K562 (cell line): ENCODE data around the gene CAPS. TPM values are rescaled to one million over a fixed set of nuclear protein-coding genes. Genes with fewer than 3 reads are reported as not detected.

Experiments
- ATAC-seq: fragments of 200-7000 bp; cut with Tn5 transposase; 3 replicates; pipeline ENCODE4 v1.9.1; 2020; ENCODE audit warnings: moderate library complexity
- BruUV-seq: library from RNA; stranded (reverse); fragments of 400-500 nt; replicated peaks from 2 replicates; lab custom pipeline; 2021; lab: Mats Ljungman, UMichigan
- CTCF ChIA-PET: fragments of 300-600 bp; formaldehyde crosslinking; extraction: SDS; loops from one replicate; lab custom pipeline; 2021; ENCODE audit warnings: low intra/inter-chr PET ratio; lab: Yijun Ruan, JAX
- POLR2A ChIA-PET: fragments of 300-600, 350-650 bp; sonication (Branson Sonifier 250); formaldehyde crosslinking; extraction: SDS; loops from one replicate; lab custom pipeline; 2021; ENCODE audit warnings: antibody characterized with exemption, inconsistent platforms; lab: Yijun Ruan, JAX
- DNase-seq, 4 experiments: peaks; one replicate each; pipeline versions ENCODE4 v3.0.0 to v3.0.0-alpha.2; 2011 to 2018; ENCODE audit warnings: low spot score in 3 of 4, mixed read lengths in 3 of 4; ENCODE audit errors: extremely low read depth in 1 of 4
- FAIRE-seq: peaks from 2 replicates; lab custom pipeline; 2011; peaks lifted over from hg19 to GRCh38; lab: Jason Lieb, UNC
- H2AFZ ChIP-seq: 2 replicates; pipeline ENCODE4 v1.6.0; 2011; ENCODE audit warnings: low read depth, low read length, control low read depth, inconsistent platforms
- H3K27ac ChIP-seq: fragments of 200-600 bp; 3 replicates; pipeline ENCODE4 v1.8.0; 2011; ENCODE audit warnings: low read depth, mild to moderate bottlenecking, control low read depth, inconsistent platforms, low read length, moderate library complexity, mixed read lengths; ENCODE audit errors: extremely low read depth
- H3K27me3 ChIP-seq, 2 experiments: fragments of 300-600 bp in 1 of 2; 2 replicates in 1 of 2; 3 replicates in 1 of 2; pipeline versions ENCODE4 v1.6.0 to v1.8.0; 2011; ENCODE audit warnings: inconsistent platforms in 2 of 2, low read length in 2 of 2, mild to moderate bottlenecking in 1 of 2, mixed read lengths in 1 of 2, moderate library complexity in 1 of 2; ENCODE audit not compliant: control insufficient read depth in 2 of 2, insufficient read depth in 2 of 2
- H3K36me3 ChIP-seq: fragments of 300-600 bp; 3 replicates; pipeline ENCODE4 v1.8.0; 2011; ENCODE audit warnings: mild to moderate bottlenecking, low read length, inconsistent platforms; ENCODE audit not compliant: control insufficient read depth, insufficient read depth
- H3K4me1 ChIP-seq, 2 experiments: fragments of 200-600 bp in 1 of 2; replicated peaks in 1 of 2; 2 replicates in 1 of 2; 3 replicates in 1 of 2; pipeline versions ENCODE4 v1.5.1 to v1.8.0; 2011; ENCODE audit warnings: inconsistent platforms in 2 of 2, low read length in 2 of 2, mild to moderate bottlenecking in 1 of 2, mixed read lengths in 1 of 2, moderate library complexity in 1 of 2; ENCODE audit not compliant: control insufficient read depth in 2 of 2, insufficient read depth in 2 of 2
- H3K4me2 ChIP-seq: 2 replicates; pipeline ENCODE4 v1.6.1; 2011; ENCODE audit warnings: low read length, control low read depth, inconsistent platforms, mixed read lengths; ENCODE audit not compliant: insufficient read depth
- H3K4me3 ChIP-seq: fragments of 200-600 bp; sonication (generic), shearing (Covaris generic); 2 replicates; pipeline ENCODE4 v1.5.1; 2016; ENCODE audit warnings: control low read depth, inconsistent platforms
- H3K79me2 ChIP-seq: fragments of 200-600 bp; 3 replicates; pipeline ENCODE4 v1.8.0; 2011; ENCODE audit warnings: low read length, inconsistent platforms; ENCODE audit not compliant: control insufficient read depth, insufficient read depth
- H3K9ac ChIP-seq, 2 experiments: 2 replicates each; pipeline versions ENCODE4 v1.6.0 to v1.6.1; 2011; ENCODE audit warnings: low read depth in 2 of 2, low read length in 2 of 2, control low read depth in 1 of 2, inconsistent platforms in 1 of 2, mild to moderate bottlenecking in 1 of 2, mixed read lengths in 1 of 2; ENCODE audit not compliant: insufficient read depth in 1 of 2
- H3K9me1 ChIP-seq: one replicate; pipeline ENCODE4 v1.6.0; 2011; ENCODE audit warnings: inconsistent platforms, mild to moderate bottlenecking, low read length, moderate library complexity; ENCODE audit not compliant: control insufficient read depth, insufficient read depth
- H3K9me3 ChIP-seq: replicated peaks from 2 replicates; pipeline ENCODE4 v1.5.1; 2011; ENCODE audit warnings: low read depth, low read length, inconsistent platforms; ENCODE audit not compliant: control insufficient read depth, insufficient read depth
- H4K20me1 ChIP-seq: replicated peaks from 2 replicates; pipeline ENCODE4 v1.6.1; 2011; ENCODE audit warnings: low read length, inconsistent platforms, mixed read lengths; ENCODE audit not compliant: control insufficient read depth, insufficient read depth
- ATF4 ChIP-seq: fragments of 450-650 bp; formaldehyde crosslinking; IDR thresholded peaks from 2 replicates; pipeline ENCODE4 v1.4.0; 2022; ENCODE audit warnings: mild to moderate bottlenecking, moderate library complexity
- CBFA2T2 ChIP-seq: fragments of 450-650 bp; conservative IDR thresholded peaks from 2 replicates; pipeline ENCODE4 v1.6.1; 2017; ENCODE audit warnings: mild to moderate bottlenecking
- DEAF1 ChIP-seq: fragments of 450-650 bp; formaldehyde crosslinking; IDR thresholded peaks from 2 replicates; pipeline ENCODE4 v1.4.0; 2020; ENCODE audit warnings: mild to moderate bottlenecking, moderate library complexity
- HDAC6 ChIP-seq: IDR thresholded peaks from 2 replicates; pipeline ENCODE4 v1.6.1; 2012; ENCODE audit warnings: low read depth, mild to moderate bottlenecking, control low read depth, inconsistent platforms, low read length, moderate library complexity
- LCOR ChIP-seq: sonication (generic); formaldehyde crosslinking; IDR thresholded peaks from 2 replicates; pipeline ENCODE4 v1.8.0; 2022; ENCODE audit warnings: mild to moderate bottlenecking, missing genetic modification reagents
- MED1 ChIP-seq: sonication (generic); formaldehyde crosslinking; IDR thresholded peaks from 2 replicates; pipeline ENCODE4 v1.8.1; 2023; ENCODE audit warnings: missing genetic modification reagents, borderline replicate concordance
- MEIS2 ChIP-seq: fragments of 450-650 bp; IDR thresholded peaks from 2 replicates; pipeline ENCODE4 v1.6.1; 2014; ENCODE audit warnings: mild to moderate bottlenecking; ENCODE audit not compliant: partially characterized antibody
- NCOA1 ChIP-seq: fragments of 450-650 bp; IDR thresholded peaks from 2 replicates; pipeline ENCODE4 v1.6.1; 2016; ENCODE audit warnings: low read depth
- NR2C1 ChIP-seq, 2 experiments: fragments of 450-650 bp; IDR thresholded peaks; 2 replicates each; pipeline ENCODE4 v1.6.1; 2017; ENCODE audit warnings: mild to moderate bottlenecking in 2 of 2, antibody characterized with exemption in 1 of 2, inconsistent platforms in 1 of 2, missing compliant biosample characterization in 1 of 2, missing genetic modification characterization in 1 of 2
- NR2C2 ChIP-seq, 2 experiments: fragments of 200-800 bp in 1 of 2; sonication (Bioruptor generic) in 1 of 2; sonication (generic) in 1 of 2; formaldehyde crosslinking in 1 of 2; IDR thresholded peaks; 2 replicates each; pipeline versions ENCODE4 v1.6.1 to v1.8.0; 2016 to 2022; ENCODE audit warnings: mild to moderate bottlenecking in 1 of 2, missing compliant biosample characterization in 1 of 2, missing genetic modification characterization in 1 of 2, missing genetic modification reagents in 1 of 2
- PREB ChIP-seq: sonication (generic); formaldehyde crosslinking; IDR thresholded peaks from 2 replicates; pipeline ENCODE4 v1.8.1; 2023; ENCODE audit warnings: mild to moderate bottlenecking, missing genetic modification reagents
- RCOR1 ChIP-seq, 2 experiments: IDR thresholded peaks; 2 replicates each; pipeline ENCODE4 v1.6.1; 2012; ENCODE audit warnings: low read depth in 2 of 2, low read length in 2 of 2, borderline replicate concordance in 1 of 2, improper control_type of control experiment in 1 of 2
- RNF2 ChIP-seq: sonication (generic); IDR thresholded peaks from 2 replicates; pipeline ENCODE4 v1.6.1; 2016
- SMARCA5 ChIP-seq: fragments of 450-650 bp; IDR thresholded peaks from 2 replicates; pipeline ENCODE4 v1.6.1; 2016
- XRCC5 ChIP-seq: fragments of 200-400 bp; formaldehyde crosslinking; IDR thresholded peaks from 2 replicates; pipeline ENCODE4 v1.6.1; 2017; ENCODE audit warnings: low read depth, mild to moderate bottlenecking, low read length
- ZFPM2 ChIP-seq: fragments of 250-450 bp; sonication (Bioruptor Pico); IDR thresholded peaks from 2 replicates; pipeline ENCODE4 v1.5.1; 2022; ENCODE audit warnings: mild to moderate bottlenecking
- ZNF224 ChIP-seq: sonication (generic); formaldehyde crosslinking; IDR thresholded peaks from 2 replicates; pipeline ENCODE4 v1.8.0; 2022; ENCODE audit warnings: mild to moderate bottlenecking, missing genetic modification reagents
- ZNF449 ChIP-seq: fragments of 250-450 bp; sonication (Bioruptor Pico); IDR thresholded peaks from 2 replicates; pipeline ENCODE4 v1.8.0; 2022; ENCODE audit warnings: moderate library complexity, mild to moderate bottlenecking, inconsistent platforms
- WGBS: fragments of 100-300 bp; shearing (Covaris generic); methylation state at CpG from one replicate; pipeline ENCODE4 v1.1.6; 2016; ENCODE audit warnings: low coverage, mixed read lengths; ENCODE audit not compliant: insufficient coverage; ENCODE audit errors: missing lambda C conversion rate; 5-methylcytosine and 5-hydroxymethylcytosine counted together
- in situ Hi-C: fragments of 300-500 bp; cut with MboI; formaldehyde crosslinking; loops from 4 replicates; pipeline ENCODE4 v1.15.0; 2018; ENCODE audit warnings: inconsistent platforms, mixed read lengths
- intact Hi-C: fragments of 100-400 bp; cut with micrococcal nuclease; formaldehyde crosslinking; loops from 2 replicates; pipeline ENCODE4 v1.14.2; 2022
- polyA plus RNA-seq, 8 experiments: library from polyadenylated mRNA; depleted of rRNA in 4 of 8; stranded (reverse) in 5 of 8; unstranded in 3 of 8; fragments of >200 nt; fragmentation: Nextera tagmentation in 2 of 8; fragmentation: Illumina TruSeq in 1 of 8; extraction: Ambion mirVana in 2 of 8; extraction: Trizol in 1 of 8; gene quantifications; 2 replicates each; pipeline versions ENCODE4 v1.2.1 to v1.2.3, GENCODE V29; 2011 to 2014; ENCODE audit warnings: inconsistent platforms in 1 of 8, missing spikeins in 1 of 8
- total RNA-seq, 7 experiments: library from RNA; depleted of rRNA in 6 of 7; stranded (reverse); fragments of >200 nt in 6 of 7; fragmentation: Illumina TruSeq in 2 of 7; extraction: Trizol in 2 of 7; gene quantifications; 2 replicates each; pipeline versions ENCODE4 v1.2.1 to v1.2.3, GENCODE V29; 2011 to 2021; ENCODE audit warnings: low replicate concordance in 1 of 7

The CAPS gene
- total and polyA plus RNA-seq, 9 of the 15 experiments (the other 6 are each of a cell fraction or from before 2014, with no cell fraction given) = 0.15 to 4.0 (median 0.91) TPM

- peak overlapping the region; percentile 10; the same call in 1 of the 3 replicates for H3K27ac ChIP-seq
- WGBS = 19% methylated on average over 3 of the region's 3 CpGs
- H3K9me3 ChIP-seq = no peaks in the 10 kb centered on the region
- no peak overlapping the region for H2AFZ ChIP-seq
- peaks cover 47% of the 10 kb centered on the region for H4K20me1 ChIP-seq
- H3K4me2 ChIP-seq = no peak overlapping the region; the same call in 1 of the 2 replicates
- H3K79me2 ChIP-seq = peaks cover 96% of the 10 kb centered on the region
- POLR2A ChIA-PET = interaction anchor here (1.0 to 4.7 kb wide), 2 partner anchors 8 to 12 kb away, joined by 3 to 41 read pairs; no protein-coding TSS in a partner anchor
- ATAC-seq (peak; percentile 18; the same call in 2 of the 3 replicates), DNase-seq (no peak), FAIRE-seq (peak; percentile 75)
- BruUV-seq = no TSS peak
- CTCF ChIA-PET = no interaction called here
- in situ Hi-C loops (no loop called here), intact Hi-C loops (no loop called here)
- peaks cover 46 to 48% of the 10 kb centered on the region in 2 experiments for H3K4me1 ChIP-seq
- H3K9me1 ChIP-seq = peaks cover 4% of the 10 kb centered on the region
- H3K27me3 ChIP-seq = no peaks in the 10 kb centered on the region
- H3K36me3 ChIP-seq = peaks cover 24% of the 10 kb centered on the region; the same call in 2 of the 3 replicates
- peak overlapping the region; percentile 0 to 78; a peak in 1 of 4 replicates for H3K9ac ChIP-seq
- H3K4me3 ChIP-seq = no peak overlapping the region
- TF ChIP-seq MED1 = no peak
- no peak for TF ChIP-seq CBFA2T2
- no peak for TF ChIP-seq LCOR (CRISPR knock-in tag)
- no peak for TF ChIP-seq SMARCA5
- TF ChIP-seq DEAF1 = no peak
- TF ChIP-seq ATF4 (CRISPR knock-in tag) = no peak
- peak in 1 of 2 experiments; percentile 41; a peak in 1 of 4 replicates for TF ChIP-seq RCOR1 (IDR thresholded peaks at IDR 0.05; ENCODE audit: borderline replicate concordance in 1 of 2, low read depth in 2 of 2, low read length in 2 of 2)
- TF ChIP-seq MEIS2 = peak; percentile 30
- no peak for TF ChIP-seq ZNF449 (CRISPR knock-in tag)
- TF ChIP-seq ZNF224 (CRISPR knock-in tag) = no peak
- no peak for TF ChIP-seq NR2C2 (CRISPR knock-in tag; IDR thresholded peaks at IDR 0.05)
- TF ChIP-seq NR2C2 (tag; IDR thresholded peaks at IDR 0.05) = no peak
- no peak for TF ChIP-seq PREB
- no peak for TF ChIP-seq ZFPM2
- TF ChIP-seq NCOA1 = no peak
- TF ChIP-seq NR2C1 (IDR thresholded peaks at IDR 0.05) = no peak
- no peak for TF ChIP-seq NR2C1 (tag; IDR thresholded peaks at IDR 0.05)
- no peak for TF ChIP-seq RNF2
- no peak for TF ChIP-seq HDAC6
- no peak for TF ChIP-seq XRCC5
Observed at GRCh38 chr19:5956323-5956722, 42.3 kb downstream of the CAPS start.
